ENCODE measurements around the gene OPHN1.

The OPHN1 gene

GRCh38 chrX:68115371-68115770 is 317.9 kb downstream of the OPHN1 start:
- DNase-seq: no peak
- Histone ChIP-seq H3K4me3 (ENCODE audit: low read length) (no peak overlapping the region), H2BK120ac (ENCODE audit: low read depth, low read length) (no peak overlapping the region), H3K79me1 (ENCODE audit: low read length) (no peaks in the 10 kb centered on the region), H3K56ac (ENCODE audit: low read length) (no peak overlapping the region), H3K27ac (ENCODE audit: low read depth, low read length) (no peak overlapping the region), H3K27me3 (ENCODE audit: insufficient read depth, low read length, poor library complexity) (no peaks in the 10 kb centered on the region), H3K4me2 (ENCODE audit: low read length) (no peak overlapping the region), H3K4ac (ENCODE audit: low read depth, low read length) (no peak overlapping the region), H3K23ac (ENCODE audit: low read length) (no peak overlapping the region), H3K18ac (ENCODE audit: low read length) (no peak overlapping the region), H3K79me2 (ENCODE audit: control insufficient read depth, insufficient read depth, low read length) (no peaks in the 10 kb centered on the region), H2BK5ac (ENCODE audit: low read length) (no peak overlapping the region), H2AK5ac (ENCODE audit: low read length) (no peak overlapping the region), H3K4me1 (ENCODE audit: control insufficient read depth, low read depth, low read length) (no peaks in the 10 kb centered on the region), H3K9ac (ENCODE audit: low read length) (no peak overlapping the region), H3K36me3 (ENCODE audit: control insufficient read depth, insufficient read depth, low read length) (no peaks in the 10 kb centered on the region), H4K8ac (ENCODE audit: low read depth, low read length) (no peak overlapping the region), H2BK15ac (replicated peaks; ENCODE audit: low read depth) (no peak overlapping the region), H4K5ac (ENCODE audit: low read length) (no peak overlapping the region)

GRCh38 chrX:68114573-68115129 is 318.6 kb downstream of the OPHN1 start:
- H3K23ac ChIP-seq (ENCODE audit: low read length): no peak overlapping the region
- H2BK15ac ChIP-seq (replicated peaks; ENCODE audit: low read depth): no peak overlapping the region
- no peak overlapping the region for H4K5ac ChIP-seq (ENCODE audit: low read length)
- no peak overlapping the region for H3K4me3 ChIP-seq (ENCODE audit: low read length)
- no peak for DNase-seq
- WGBS (ENCODE audit: extremely low coverage, insufficient coverage, low lambda C conversion rate): no CpG with 5 or more reads among the region's 4 CpGs
- no peaks in the 10 kb centered on the region for H3K4me1 ChIP-seq (ENCODE audit: control insufficient read depth, low read depth, low read length)
- H3K56ac ChIP-seq (ENCODE audit: low read length): no peak overlapping the region
- no peak overlapping the region for H3K4me2 ChIP-seq (ENCODE audit: low read length)
- no peaks in the 10 kb centered on the region for H3K79me2 ChIP-seq (ENCODE audit: control insufficient read depth, insufficient read depth, low read length)
- no peak overlapping the region for H2BK120ac ChIP-seq (ENCODE audit: low read depth, low read length)
- H4K8ac ChIP-seq (ENCODE audit: low read depth, low read length): no peak overlapping the region
- H3K79me1 ChIP-seq (ENCODE audit: low read length): no peaks in the 10 kb centered on the region
- no peak overlapping the region for H2BK5ac ChIP-seq (ENCODE audit: low read length)
- H3K27me3 ChIP-seq (ENCODE audit: insufficient read depth, low read length, poor library complexity): no peaks in the 10 kb centered on the region
- no peak overlapping the region for H3K4ac ChIP-seq (ENCODE audit: low read depth, low read length)
- no peaks in the 10 kb centered on the region for H3K36me3 ChIP-seq (ENCODE audit: control insufficient read depth, insufficient read depth, low read length)
- H3K9ac ChIP-seq (ENCODE audit: low read length): no peak overlapping the region
- no peak overlapping the region for H2AK5ac ChIP-seq (ENCODE audit: low read length)
- no peak overlapping the region for H3K27ac ChIP-seq (ENCODE audit: low read depth, low read length)
- no peak overlapping the region for H3K18ac ChIP-seq (ENCODE audit: low read length)

- no peak overlapping the region for H3K4me3 ChIP-seq (ENCODE audit: low read length)
- H2BK15ac ChIP-seq (replicated peaks; ENCODE audit: low read depth): no peak overlapping the region
- H3K4me1 ChIP-seq (ENCODE audit: control insufficient read depth, low read depth, low read length): no peaks in the 10 kb centered on the region
- H3K9ac ChIP-seq (ENCODE audit: low read length): no peak overlapping the region
- no peaks in the 10 kb centered on the region for H3K79me1 ChIP-seq (ENCODE audit: low read length)
- H3K4ac ChIP-seq (ENCODE audit: low read depth, low read length): no peak overlapping the region
- H2AK5ac ChIP-seq (ENCODE audit: low read length): no peak overlapping the region
- no peak overlapping the region for H3K56ac ChIP-seq (ENCODE audit: low read length)
- H4K8ac ChIP-seq (ENCODE audit: low read depth, low read length): no peak overlapping the region
- no peak overlapping the region for H3K27ac ChIP-seq (ENCODE audit: low read depth, low read length)
- no peak overlapping the region for H2BK120ac ChIP-seq (ENCODE audit: low read depth, low read length)
- H3K4me2 ChIP-seq (ENCODE audit: low read length): no peak overlapping the region
- DNase-seq: no peak
- no peaks in the 10 kb centered on the region for H3K79me2 ChIP-seq (ENCODE audit: control insufficient read depth, insufficient read depth, low read length)
- no CpG with 5 or more reads among the region's 5 CpGs for WGBS (ENCODE audit: extremely low coverage, insufficient coverage, low lambda C conversion rate)
- H4K5ac ChIP-seq (ENCODE audit: low read length): no peak overlapping the region
- no peak overlapping the region for H3K23ac ChIP-seq (ENCODE audit: low read length)
- H3K36me3 ChIP-seq (ENCODE audit: control insufficient read depth, insufficient read depth, low read length): no peaks in the 10 kb centered on the region
- H3K27me3 ChIP-seq (ENCODE audit: insufficient read depth, low read length, poor library complexity): no peaks in the 10 kb centered on the region
- H3K18ac ChIP-seq (ENCODE audit: low read length): no peak overlapping the region
- no peak overlapping the region for H2BK5ac ChIP-seq (ENCODE audit: low read length)
These were observed 319.3 kb downstream of the OPHN1 start for GRCh38 chrX:68113837-68114572.

- Histone ChIP-seq H3K79me1 (ENCODE audit: low read length) (no peaks in the 10 kb centered on the region), H2BK15ac (replicated peaks; ENCODE audit: low read depth) (no peak overlapping the region), H2AK5ac (ENCODE audit: low read length) (no peak overlapping the region), H4K5ac (ENCODE audit: low read length) (no peak overlapping the region), H2BK5ac (ENCODE audit: low read length) (no peak overlapping the region), H3K18ac (ENCODE audit: low read length) (no peak overlapping the region), H3K4ac (ENCODE audit: low read depth, low read length) (no peak overlapping the region), H3K56ac (ENCODE audit: low read length) (no peak overlapping the region), H3K27ac (ENCODE audit: low read depth, low read length) (no peak overlapping the region), H3K4me1 (ENCODE audit: control insufficient read depth, low read depth, low read length) (no peaks in the 10 kb centered on the region), H3K4me2 (ENCODE audit: low read length) (no peak overlapping the region), H3K4me3 (ENCODE audit: low read length) (no peak overlapping the region), H3K36me3 (ENCODE audit: control insufficient read depth, insufficient read depth, low read length) (no peaks in the 10 kb centered on the region), H3K9ac (ENCODE audit: low read length) (no peak overlapping the region), H2BK120ac (ENCODE audit: low read depth, low read length) (no peak overlapping the region), H3K23ac (ENCODE audit: low read length) (no peak overlapping the region), H4K8ac (ENCODE audit: low read depth, low read length) (no peak overlapping the region), H3K79me2 (ENCODE audit: control insufficient read depth, insufficient read depth, low read length) (no peaks in the 10 kb centered on the region), H3K27me3 (ENCODE audit: insufficient read depth, low read length, poor library complexity) (no peaks in the 10 kb centered on the region)
- no peak for DNase-seq
- WGBS (ENCODE audit: extremely low coverage, insufficient coverage, low lambda C conversion rate): no CpG with 5 or more reads among the region's 3 CpGs
These were observed 321.0 kb downstream of the OPHN1 start for GRCh38 chrX:68112321-68112720.

- H3K27ac ChIP-seq (ENCODE audit: low read depth, low read length): no peak overlapping the region
- H3K18ac ChIP-seq (ENCODE audit: low read length): no peak overlapping the region
- no peak overlapping the region for H2AK5ac ChIP-seq (ENCODE audit: low read length)
- no peak overlapping the region for H2BK5ac ChIP-seq (ENCODE audit: low read length)
- no peak for DNase-seq
- no peak overlapping the region for H2BK15ac ChIP-seq (replicated peaks; ENCODE audit: low read depth)
- no peaks in the 10 kb centered on the region for H3K36me3 ChIP-seq (ENCODE audit: control insufficient read depth, insufficient read depth, low read length)
- H2BK120ac ChIP-seq (ENCODE audit: low read depth, low read length): no peak overlapping the region
- H3K4me3 ChIP-seq (ENCODE audit: low read length): no peak overlapping the region
- no peak overlapping the region for H3K4ac ChIP-seq (ENCODE audit: low read depth, low read length)
- no peak overlapping the region for H3K23ac ChIP-seq (ENCODE audit: low read length)
- no peaks in the 10 kb centered on the region for H3K27me3 ChIP-seq (ENCODE audit: insufficient read depth, low read length, poor library complexity)
- no peaks in the 10 kb centered on the region for H3K79me2 ChIP-seq (ENCODE audit: control insufficient read depth, insufficient read depth, low read length)
- no peak overlapping the region for H3K9ac ChIP-seq (ENCODE audit: low read length)
- H4K5ac ChIP-seq (ENCODE audit: low read length): no peak overlapping the region
- H4K8ac ChIP-seq (ENCODE audit: low read depth, low read length): no peak overlapping the region
- no peaks in the 10 kb centered on the region for H3K79me1 ChIP-seq (ENCODE audit: low read length)
- no peak overlapping the region for H3K4me2 ChIP-seq (ENCODE audit: low read length)
- no peaks in the 10 kb centered on the region for H3K4me1 ChIP-seq (ENCODE audit: control insufficient read depth, low read depth, low read length)
- H3K56ac ChIP-seq (ENCODE audit: low read length): no peak overlapping the region
These were observed 324.1 kb downstream of the OPHN1 start for GRCh38 chrX:68109162-68109561.

GRCh38 chrX:68098431-68098830 is 334.9 kb downstream of the OPHN1 start:
- Histone ChIP-seq H3K27ac (ENCODE audit: low read depth, low read length) (no peak overlapping the region), H3K9ac (ENCODE audit: low read length) (no peak overlapping the region), H3K56ac (ENCODE audit: low read length) (no peak overlapping the region), H3K4me2 (ENCODE audit: low read length) (no peak overlapping the region), H2AK5ac (ENCODE audit: low read length) (no peak overlapping the region), H3K4me3 (ENCODE audit: low read length) (no peak overlapping the region), H3K4ac (ENCODE audit: low read depth, low read length) (no peak overlapping the region), H2BK5ac (ENCODE audit: low read length) (no peak overlapping the region), H2BK15ac (replicated peaks; ENCODE audit: low read depth) (no peak overlapping the region), H2BK120ac (ENCODE audit: low read depth, low read length) (no peak overlapping the region), H3K27me3 (ENCODE audit: insufficient read depth, low read length, poor library complexity) (no peaks in the 10 kb centered on the region), H3K36me3 (ENCODE audit: control insufficient read depth, insufficient read depth, low read length) (no peaks in the 10 kb centered on the region), H4K8ac (ENCODE audit: low read depth, low read length) (no peak overlapping the region), H3K23ac (ENCODE audit: low read length) (no peak overlapping the region), H3K18ac (ENCODE audit: low read length) (no peak overlapping the region), H3K4me1 (ENCODE audit: control insufficient read depth, low read depth, low read length) (no peaks in the 10 kb centered on the region), H4K5ac (ENCODE audit: low read length) (no peak overlapping the region), H3K79me2 (ENCODE audit: control insufficient read depth, insufficient read depth, low read length) (no peaks in the 10 kb centered on the region), H3K79me1 (ENCODE audit: low read length) (no peaks in the 10 kb centered on the region)
- WGBS (ENCODE audit: extremely low coverage, insufficient coverage, low lambda C conversion rate): no CpG with 5 or more reads among the region's 2 CpGs
- DNase-seq: no peak

All from mesendoderm (in vitro differentiated cells).